HepG2 (cell line): ENCODE measurements around the gene TMX2. TPM values are rescaled to one million over a fixed set of nuclear protein-coding genes. Genes with fewer than 3 reads are reported as not detected.

ENCODE experiments used
- CREB3 ChIP-seq: sonication (generic); formaldehyde crosslinking; IDR thresholded peaks from 2 replicates; pipeline ENCODE4 v1.5.0; 2020; ENCODE audit warnings: missing genetic modification reagents
- EHMT2 ChIP-seq: fragments of 200-600 bp; sonication (generic); IDR thresholded peaks from 2 replicates; pipeline ENCODE4 v1.7.0; 2017; ENCODE audit warnings: antibody characterized with exemption, low read depth, low read length, borderline replicate concordance
- ELF1 ChIP-seq: sonication (generic); formaldehyde crosslinking; IDR thresholded peaks from 2 replicates; pipeline ENCODE4 v1.4.0; 2020; ENCODE audit warnings: missing genetic modification reagents
- LCORL ChIP-seq, 2 experiments: fragments of 450-650 bp in 1 of 2; sonication (generic) in 1 of 2; formaldehyde crosslinking in 1 of 2; IDR thresholded peaks; 2 replicates each; pipeline versions ENCODE4 v1.5.0 to v1.6.1; 2017 to 2020; ENCODE audit warnings: antibody characterized with exemption in 1 of 2, missing genetic modification reagents in 1 of 2
- MAFG ChIP-seq: sonication (generic); formaldehyde crosslinking; IDR thresholded peaks from 2 replicates; pipeline ENCODE4 v1.5.1; 2020; ENCODE audit warnings: mild to moderate bottlenecking, missing genetic modification reagents
- NCOR1 ChIP-seq: fragments of 200-600 bp; sonication (generic); IDR thresholded peaks from 2 replicates; pipeline ENCODE4 v1.7.0; 2017; ENCODE audit warnings: antibody characterized with exemption, low read length, borderline replicate concordance
- PAXIP1 ChIP-seq: sonication (generic); formaldehyde crosslinking; conservative IDR thresholded peaks from 2 replicates; pipeline ENCODE4 v1.4.0; 2020; ENCODE audit warnings: mild to moderate bottlenecking, missing genetic modification reagents, moderate library complexity
- SIX4 ChIP-seq: sonication (generic); formaldehyde crosslinking; IDR thresholded peaks from 2 replicates; pipeline ENCODE4 v1.4.0; 2020; ENCODE audit warnings: missing genetic modification reagents
- SRSF4 ChIP-seq: fragments of 200-400 bp; formaldehyde crosslinking; IDR thresholded peaks from one replicate; pipeline ENCODE4 v1.6.1; 2018; ENCODE audit warnings: mild to moderate bottlenecking, low read depth, low read length, moderate library complexity; ENCODE audit not compliant: poor library complexity, severe bottlenecking
- ZBTB37 ChIP-seq: sonication (generic); formaldehyde crosslinking; IDR thresholded peaks from 2 replicates; pipeline ENCODE4 v1.4.0; 2020; ENCODE audit warnings: mild to moderate bottlenecking, missing genetic modification reagents
- ZFP36L1 ChIP-seq: sonication (generic); formaldehyde crosslinking; IDR thresholded peaks from 2 replicates; pipeline ENCODE4 v1.8.0; 2022; ENCODE audit warnings: mild to moderate bottlenecking, missing genetic modification reagents, moderate library complexity
- ZNF18 ChIP-seq: sonication (generic); formaldehyde crosslinking; IDR thresholded peaks from 2 replicates; pipeline ENCODE4 v1.8.0; 2022; ENCODE audit warnings: mild to moderate bottlenecking, missing genetic modification reagents; ENCODE audit not compliant: insufficient replicate concordance
- ZNF281 ChIP-seq: sonication (generic); formaldehyde crosslinking; IDR thresholded peaks from 2 replicates; pipeline ENCODE4 v1.4.0; 2020; ENCODE audit warnings: missing genetic modification reagents, borderline replicate concordance
- ZNF496 ChIP-seq: sonication (generic); formaldehyde crosslinking; IDR thresholded peaks from 2 replicates; pipeline ENCODE4 v1.8.1; 2023; ENCODE audit warnings: mild to moderate bottlenecking, moderate library complexity, missing genetic modification reagents; ENCODE audit not compliant: insufficient replicate concordance
- ZNF549 ChIP-seq: sonication (generic); formaldehyde crosslinking; IDR thresholded peaks from 2 replicates; pipeline ENCODE4 v1.5.0; 2020; ENCODE audit warnings: missing genetic modification reagents
- ZNF891 ChIP-seq: sonication (generic); formaldehyde crosslinking; IDR thresholded peaks from 2 replicates; pipeline ENCODE4 v1.5.0; 2020; ENCODE audit warnings: mild to moderate bottlenecking, missing genetic modification reagents
- polyA plus RNA-seq, 8 experiments: library from polyadenylated mRNA; depleted of rRNA in 3 of 8; stranded (reverse) in 7 of 8; unstranded in 1 of 8; fragments of >200 nt; fragmentation: Illumina TruSeq in 4 of 8; extraction: Trizol in 4 of 8; gene quantifications; 2 replicates each; pipeline versions ENCODE4 v1.2.1 to v1.2.3, GENCODE V29; 2011 to 2016; ENCODE audit warnings: low read depth in 4 of 8, missing spikeins in 1 of 8, mixed read lengths in 1 of 8; ENCODE audit not compliant: insufficient read depth in 1 of 8
- total RNA-seq, 5 experiments: library from RNA; depleted of rRNA; stranded (reverse); fragments of >200 nt; fragmentation: Illumina TruSeq; extraction: Trizol; gene quantifications; 2 replicates each; pipeline ENCODE4 v1.2.3, GENCODE V29; 2016; ENCODE audit warnings: low read depth in 1 of 5

The TMX2 gene
- total and polyA plus RNA-seq, 2 of the 13 experiments (the other 11 are each of a cell fraction or from before 2014, with no cell fraction given), result 84.5 to 129 TPM

GRCh38 chr11:57787920-57788702 lies 75.7 kb downstream of the TMX2 start (continued):
- no peak for TF ChIP-seq ZNF18
- TF ChIP-seq NCOR1, result peak; percentile 76
- TF ChIP-seq SIX4, result no peak
- no peak for TF ChIP-seq ZNF496 (CRISPR knock-in tag)
- TF ChIP-seq ZFP36L1 (CRISPR knock-in tag), result no peak
- TF ChIP-seq ZBTB37, result no peak
- TF ChIP-seq ZNF281 (CRISPR knock-in tag), result 0 out of 2 replicates have a peak, but pooled peaks have one; percentile 24
- TF ChIP-seq ZNF891, result no peak
- no peak for TF ChIP-seq MAFG (CRISPR knock-in tag)
- TF ChIP-seq EHMT2, result 0 out of 2 replicates have a peak, but pooled peaks have one; percentile 17
- TF ChIP-seq CREB3 (CRISPR knock-in tag), result no peak
- TF ChIP-seq ZNF549, result peak; percentile 93
- peak; percentile 47 for TF ChIP-seq PAXIP1 (CRISPR knock-in tag)
- TF ChIP-seq ELF1, result no peak
- TF ChIP-seq SRSF4, result no peak
- TF ChIP-seq LCORL (IDR thresholded peaks at IDR 0.05), result no peak
- TF ChIP-seq LCORL (CRISPR knock-in tag; IDR thresholded peaks at IDR 0.05), result peak; percentile 21; the same call in 1 of the 2 replicates
